SK-N-SH (cell line): Measurements from ENCODE around the gene LRMDA. TPM values are rescaled to one million over a fixed set of nuclear protein-coding genes. Genes with fewer than 3 reads are reported as not detected.

ENCODE experiments used
- CTCF ChIA-PET: fragments of 300-600, 350-600 bp; formaldehyde crosslinking; extraction: SDS; loops from one replicate; lab custom pipeline; 2021; lab: Yijun Ruan, JAX
- POLR2A ChIA-PET: fragments of 350-600 bp; sonication (Branson Sonifier 250); formaldehyde crosslinking; extraction: SDS; loops from one replicate; lab custom pipeline; 2020; ENCODE audit warnings: antibody characterized with exemption, inconsistent platforms; lab: Yijun Ruan, JAX
- DNase-seq: peaks from one replicate; pipeline ENCODE4 v3.0.0; 2012
- H2AFZ ChIP-seq: fragments of 200-600 bp; sonication (generic); 2 replicates; pipeline ENCODE4 v1.8.1; 2016; ENCODE audit warnings: antibody characterized with exemption, mild to moderate bottlenecking, low read depth
- H3F3A ChIP-seq: fragments of 200-600 bp; sonication (generic); replicated peaks from 2 replicates; pipeline ENCODE3; 2016; ENCODE audit warnings: antibody characterized with exemption, mild to moderate bottlenecking; ENCODE audit not compliant: insufficient read depth
- H3K27ac ChIP-seq, 2 experiments: fragments of 200-500 bp in 1 of 2; fragments of 200-600 bp in 1 of 2; sonication (Bioruptor generic) in 1 of 2; sonication (generic), shearing (Covaris generic) in 1 of 2; 2 replicates each; pipeline versions ENCODE4 v1.5.1 to v1.6.1; 2014 to 2016; ENCODE audit warnings: low read depth in 2 of 2, inconsistent platforms in 1 of 2, low read length in 1 of 2, mild to moderate bottlenecking in 1 of 2, mixed read lengths in 1 of 2
- H3K27me3 ChIP-seq: fragments of 200-600 bp; sonication (generic), shearing (Covaris generic); 2 replicates; pipeline ENCODE4 v1.6.1; 2016; ENCODE audit warnings: mixed run types; ENCODE audit not compliant: insufficient read depth
- H3K36me3 ChIP-seq, 2 experiments: fragments of 200-500 bp in 1 of 2; fragments of 200-600 bp in 1 of 2; sonication (Bioruptor generic) in 1 of 2; sonication (generic) in 1 of 2; replicated peaks in 1 of 2; 2 replicates each; pipeline versions ENCODE3 to v1.5.1; 2014 to 2016; ENCODE audit warnings: low read length in 1 of 2, mild to moderate bottlenecking in 1 of 2; ENCODE audit not compliant: insufficient read depth in 2 of 2, control insufficient read depth in 1 of 2
- H3K4me1 ChIP-seq, 2 experiments: fragments of 200-500 bp in 1 of 2; fragments of 200-600 bp in 1 of 2; sonication (Bioruptor generic) in 1 of 2; sonication (generic), shearing (Covaris generic) in 1 of 2; 2 replicates each; pipeline versions ENCODE4 v1.5.1 to v1.6.1; 2014 to 2016; ENCODE audit warnings: low read depth in 1 of 2, low read length in 1 of 2, mixed run types in 1 of 2; ENCODE audit not compliant: insufficient read depth in 2 of 2, control insufficient read depth in 1 of 2
- H3K4me2 ChIP-seq: fragments of 200-600 bp; sonication (generic), shearing (Covaris generic); 2 replicates; pipeline ENCODE4 v1.6.1; 2017; ENCODE audit warnings: mixed run types
- H3K4me3 ChIP-seq, 2 experiments: fragments of 200-500 bp in 1 of 2; fragments of 200-600 bp in 1 of 2; sonication (Bioruptor generic) in 1 of 2; sonication (generic), shearing (Covaris generic) in 1 of 2; 2 replicates each; pipeline versions ENCODE4 v1.5.1 to v1.8.1; 2014 to 2016; ENCODE audit warnings: low read depth in 2 of 2, inconsistent platforms in 1 of 2, low read length in 1 of 2, mild to moderate bottlenecking in 1 of 2, mixed read lengths in 1 of 2, moderate library complexity in 1 of 2
- H3K79me2 ChIP-seq: fragments of 200-600 bp; sonication (generic); 2 replicates; pipeline ENCODE4 v1.8.1; 2017; ENCODE audit warnings: mild to moderate bottlenecking; ENCODE audit not compliant: insufficient read depth
- H3K9ac ChIP-seq: fragments of 200-600 bp; sonication (generic); 2 replicates; pipeline ENCODE4 v1.6.1; 2017; ENCODE audit warnings: mixed run types
- H3K9me2 ChIP-seq: fragments of 200-600 bp; sonication (generic); 2 replicates; pipeline ENCODE4 v1.6.1; 2017; ENCODE audit warnings: mixed run types
- H3K9me3 ChIP-seq: fragments of 200-600 bp; sonication (generic); 2 replicates; pipeline ENCODE4 v1.6.1; 2017; ENCODE audit warnings: mixed run types, mild to moderate bottlenecking, moderate library complexity
- H4K20me1 ChIP-seq: fragments of 200-600 bp; sonication (generic); 2 replicates; pipeline ENCODE4 v1.6.1; 2017; ENCODE audit warnings: mild to moderate bottlenecking, mixed run types; ENCODE audit not compliant: insufficient read depth
- CTCF ChIP-seq: fragments of 200-600 bp; sonication (generic); IDR thresholded peaks from 2 replicates; pipeline ENCODE4 v1.6.1; 2017; ENCODE audit warnings: antibody characterized with exemption, mild to moderate bottlenecking, moderate library complexity
- ELF1 ChIP-seq: IDR thresholded peaks from 2 replicates; pipeline ENCODE4 v1.4.0; 2012
- EZH2phosphoT487 ChIP-seq: fragments of 200-600 bp; sonication (generic); IDR thresholded peaks from 2 replicates; pipeline ENCODE4 v1.6.1; 2017; ENCODE audit warnings: low read depth, mixed run types, mild to moderate bottlenecking, antibody characterized with exemption, moderate library complexity, borderline replicate concordance
- GABPA ChIP-seq: IDR thresholded peaks from 2 replicates; pipeline ENCODE4 v1.4.0; 2012; ENCODE audit warnings: low read depth, mild to moderate bottlenecking
- GATA2 ChIP-seq: sonication (generic); formaldehyde crosslinking; IDR thresholded peaks from 2 replicates; pipeline ENCODE4 v1.5.0; 2020; ENCODE audit warnings: mild to moderate bottlenecking, missing genetic modification reagents
- JUND ChIP-seq: IDR thresholded peaks from 2 replicates; pipeline ENCODE4 v1.4.0; 2012
- MAX ChIP-seq: IDR thresholded peaks from 2 replicates; pipeline ENCODE4 v1.4.0; 2012; ENCODE audit warnings: low read depth
- MXI1 ChIP-seq: IDR thresholded peaks from 2 replicates; pipeline ENCODE4 v1.6.1; 2012; ENCODE audit warnings: mild to moderate bottlenecking, low read depth, low read length, improper control_type of control experiment
- NFIC ChIP-seq: IDR thresholded peaks from 2 replicates; pipeline ENCODE4 v1.4.0; 2012; ENCODE audit warnings: borderline replicate concordance
- NRF1 ChIP-seq: IDR thresholded peaks from 2 replicates; pipeline ENCODE4 v1.6.1; 2012; ENCODE audit warnings: low read depth, mild to moderate bottlenecking, low read length
- RAD21 ChIP-seq: IDR thresholded peaks from 2 replicates; pipeline ENCODE4 v1.6.1; 2012; ENCODE audit warnings: mild to moderate bottlenecking, low read length
- RCOR1 ChIP-seq: fragments of 150-350 bp; IDR thresholded peaks from 2 replicates; pipeline ENCODE4 v1.6.1; 2017; ENCODE audit warnings: antibody characterized with exemption, low read length
- RXRA ChIP-seq: IDR thresholded peaks from 2 replicates; pipeline ENCODE4 v1.4.0; 2012; ENCODE audit warnings: low read depth, mild to moderate bottlenecking, borderline replicate concordance
- TAF1 ChIP-seq: IDR thresholded peaks from 2 replicates; pipeline ENCODE4 v1.6.1; 2012; ENCODE audit warnings: low read depth, mild to moderate bottlenecking, low read length, moderate library complexity, borderline replicate concordance
- TCF12 ChIP-seq: IDR thresholded peaks from 2 replicates; pipeline ENCODE4 v1.4.0; 2012
- TEAD4 ChIP-seq: IDR thresholded peaks from 2 replicates; pipeline ENCODE4 v1.4.0; 2012; ENCODE audit warnings: mild to moderate bottlenecking, borderline replicate concordance; ENCODE audit not compliant: insufficient read depth
- WGBS: methylation state at CpG from one replicate; pipeline ENCODE4 v1.1.6; 2017; ENCODE audit warnings: low lambda C conversion rate; 5-methylcytosine and 5-hydroxymethylcytosine counted together
- polyA plus RNA-seq, 3 experiments: library from polyadenylated mRNA; depleted of rRNA; stranded (reverse); fragments of >200 nt; gene quantifications; 2 replicates each; pipeline ENCODE4 v1.2.3, GENCODE V29; 2012
- TF ChIP-seq, protein P1 (sequence below): IDR thresholded peaks from 2 replicates; pipeline ENCODE4 v1.4.0; 2012; ENCODE audit warnings: low read depth, borderline replicate concordance

LRMDA gene
- polyA plus RNA-seq, 1 of the 3 experiments (the other 2 are of a cell fraction): 0.95 TPM

- no peak for TF ChIP-seq EZH2phosphoT487
- no peak for TF ChIP-seq RXRA
- no peak for TF ChIP-seq GATA2 (CRISPR knock-in tag)
- TF ChIP-seq NRF1: no peak
- no peak for TF ChIP-seq NFIC
- Histone ChIP-seq H2AFZ (no peak overlapping the region), H3K4me2 (no peak overlapping the region), H3K27me3 (no peaks in the 10 kb centered on the region), H3F3A (no peaks in the 10 kb centered on the region), H3K36me3 (no peaks in the 10 kb centered on the region), H3K4me1 (no peaks in the 10 kb centered on the region), H3K9me2 (no peaks in the 10 kb centered on the region), H3K27ac (no peak overlapping the region), H3K9ac (no peak overlapping the region), H3K4me3 (no peak overlapping the region), H4K20me1 (no peaks in the 10 kb centered on the region), H3K79me2 (no peaks in the 10 kb centered on the region), H3K9me3 (no peaks in the 10 kb centered on the region)
- WGBS: 63% methylated on average over 6 of the region's 7 CpGs
- no peak for DNase-seq
- CTCF ChIA-PET: interaction anchor here (1.0 kb wide), 1 partner anchor 7 kb away, joined by 3 read pairs; no protein-coding TSS in a partner anchor
- POLR2A ChIA-PET: no interaction called here
These were observed 536.1 kb downstream of the LRMDA start for GRCh38 chr10:75967491-75967890.

GRCh38 chr10:75969031-75969430, 537.6 kb downstream of the LRMDA start:
- no peaks in the 10 kb centered on the region for H3K9me3 ChIP-seq
- H3K4me1 ChIP-seq: no peaks in the 10 kb centered on the region
- WGBS: 35% methylated on average over 2 of the region's 2 CpGs
- no peak overlapping the region for H3K9ac ChIP-seq
- no peak overlapping the region for H3K4me3 ChIP-seq
- TF ChIP-seq TEAD4: no peak
- TF ChIP-seq RXRA: no peak
- TF ChIP-seq ELF1: no peak
- no peak for TF ChIP-seq NRF1
- TF ChIP-seq MXI1: no peak
- TF ChIP-seq JUND: no peak
- no peak for TF ChIP-seq TCF12
- TF ChIP-seq, protein P1, sequence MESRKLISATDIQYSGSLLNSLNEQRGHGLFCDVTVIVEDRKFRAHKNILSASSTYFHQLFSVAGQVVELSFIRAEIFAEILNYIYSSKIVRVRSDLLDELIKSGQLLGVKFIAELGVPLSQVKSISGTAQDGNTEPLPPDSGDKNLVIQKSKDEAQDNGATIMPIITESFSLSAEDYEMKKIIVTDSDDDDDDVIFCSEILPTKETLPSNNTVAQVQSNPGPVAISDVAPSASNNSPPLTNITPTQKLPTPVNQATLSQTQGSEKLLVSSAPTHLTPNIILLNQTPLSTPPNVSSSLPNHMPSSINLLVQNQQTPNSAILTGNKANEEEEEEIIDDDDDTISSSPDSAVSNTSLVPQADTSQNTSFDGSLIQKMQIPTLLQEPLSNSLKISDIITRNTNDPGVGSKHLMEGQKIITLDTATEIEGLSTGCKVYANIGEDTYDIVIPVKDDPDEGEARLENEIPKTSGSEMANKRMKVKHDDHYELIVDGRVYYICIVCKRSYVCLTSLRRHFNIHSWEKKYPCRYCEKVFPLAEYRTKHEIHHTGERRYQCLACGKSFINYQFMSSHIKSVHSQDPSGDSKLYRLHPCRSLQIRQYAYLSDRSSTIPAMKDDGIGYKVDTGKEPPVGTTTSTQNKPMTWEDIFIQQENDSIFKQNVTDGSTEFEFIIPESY: no peak
- no peak for TF ChIP-seq RCOR1
- TF ChIP-seq GATA2 (CRISPR knock-in tag): no peak
- no peak for TF ChIP-seq TAF1
- no peak for TF ChIP-seq NFIC
- TF ChIP-seq CTCF: no peak
- TF ChIP-seq RAD21: no peak
- TF ChIP-seq GABPA: no peak
- no peak for TF ChIP-seq MAX
- no peaks in the 10 kb centered on the region for H3K9me2 ChIP-seq
- H2AFZ ChIP-seq: no peak overlapping the region
- H4K20me1 ChIP-seq: no peaks in the 10 kb centered on the region
- DNase-seq: no peak
- H3K36me3 ChIP-seq: no peaks in the 10 kb centered on the region
- no peaks in the 10 kb centered on the region for H3K79me2 ChIP-seq
- H3F3A ChIP-seq: no peaks in the 10 kb centered on the region
- CTCF ChIA-PET: no interaction called here
- no peak overlapping the region for H3K4me2 ChIP-seq
- POLR2A ChIA-PET: no interaction called here
- no peak overlapping the region for H3K27ac ChIP-seq
- no peaks in the 10 kb centered on the region for H3K27me3 ChIP-seq
